Spleen (tissue), 11 donors: Measurements from ENCODE around the gene CXXC5. TPM values are rescaled to one million over a fixed set of nuclear protein-coding genes. Genes with fewer than 3 reads are reported as not detected.
"Not testable (repeated sequence)": the region's sequence is repeated elsewhere in the genome, so short reads cannot be mapped to it uniquely, and the experiment has no call there.

Source experiments
- DNase-seq: peaks from one replicate; pipeline ENCODE4 v3.0.0-alpha.2; 2020
- H3K27ac ChIP-seq, 8 donors: fragments of 200-600 bp; sonication (generic) in 7 of 8; 1 replicate in 4 of 8; 2 replicates in 4 of 8; pipeline versions ENCODE4 v1.5.0 to v1.8.0; 2016 to 2021; ENCODE audit warnings: inconsistent platforms in 4 of 8, mild to moderate bottlenecking in 4 of 8, moderate library complexity in 1 of 8
- H3K27me3 ChIP-seq, 7 donors: fragments of 200-600 bp; sonication (generic) in 6 of 7; replicated peaks in 1 of 7; 1 replicate in 4 of 7; 2 replicates in 3 of 7; pipeline versions ENCODE4 v1.5.0 to v1.8.0; 2016 to 2021; ENCODE audit warnings: inconsistent platforms in 3 of 7, mild to moderate bottlenecking in 1 of 7
- H3K36me3 ChIP-seq, 6 donors: fragments of 200-600 bp; sonication (generic) in 5 of 6; 1 replicate in 4 of 6; 2 replicates in 2 of 6; pipeline versions ENCODE4 v1.5.0 to v1.8.0; 2016 to 2021; ENCODE audit warnings: inconsistent platforms in 2 of 6
- H3K4me1 ChIP-seq, 6 donors: fragments of 200-600 bp; sonication (generic) in 5 of 6; 1 replicate in 3 of 6; 2 replicates in 3 of 6; pipeline versions ENCODE4 v1.5.0 to v1.8.0; 2016 to 2021; ENCODE audit warnings: inconsistent platforms in 3 of 6
- H3K4me3 ChIP-seq, 8 donors: fragments of 200-600 bp; sonication (generic) in 7 of 8; 1 replicate in 4 of 8; 2 replicates in 4 of 8; pipeline versions ENCODE4 v1.5.0 to v1.8.0; 2016 to 2021; ENCODE audit warnings: inconsistent platforms in 4 of 8, mild to moderate bottlenecking in 4 of 8, moderate library complexity in 2 of 8
- H3K9me3 ChIP-seq, 8 donors: fragments of 200-600 bp; sonication (generic) in 7 of 8; 1 replicate in 4 of 8; 2 replicates in 4 of 8; pipeline versions ENCODE4 v1.5.0 to v1.8.0; 2016 to 2021; ENCODE audit warnings: inconsistent platforms in 4 of 8
- CTCF ChIP-seq, 11 experiments: fragments of 200-600 bp in 7 of 11; fragments of 450-650 bp in 4 of 11; sonication (generic) in 4 of 11; IDR thresholded peaks in 8 of 11; conservative IDR thresholded peaks in 3 of 11; 1 replicate in 7 of 11; 2 replicates in 4 of 11; pipeline versions ENCODE4 v1.4.0 to v1.8.0; 2016 to 2021; ENCODE audit warnings: antibody characterized with exemption in 11 of 11, inconsistent platforms in 4 of 11, mild to moderate bottlenecking in 1 of 11
- POLR2A ChIP-seq, 3 donors: fragments of 450-650 bp; IDR thresholded peaks; one replicate each; pipeline ENCODE4 v1.5.1; 2017; ENCODE audit warnings: antibody characterized with exemption in 3 of 3, mild to moderate bottlenecking in 1 of 3
- POLR2AphosphoS5 ChIP-seq, 3 donors: sonication (generic); formaldehyde crosslinking; IDR thresholded peaks; one replicate each; pipeline ENCODE4 v1.5.1; 2017; ENCODE audit warnings: antibody characterized with exemption in 3 of 3
- WGBS, 5 donors: extraction: QIAGEN DNeasy Blood & Tissue Kit in 3 of 5; methylation state at CpG; one replicate each; pipeline versions ENCODE4 v1.1.5 to v1.1.7; 2013 to 2018; 5-methylcytosine and 5-hydroxymethylcytosine counted together
- intact Hi-C: fragments of 100-400 bp; cut with DNase I; formaldehyde crosslinking; loops from one replicate; pipeline ENCODE4 v1.15.0; 2023; ENCODE audit warnings: low total_unique reads
- polyA plus RNA-seq, 3 donors: library from polyadenylated mRNA; stranded (reverse); fragments of 200-250 nt; gene quantifications; one replicate each; pipeline ENCODE4 v1.2.1, GENCODE V29; 2013
- total RNA-seq, 7 donors: library from RNA; depleted of rRNA in 3 of 7; stranded (reverse); fragments of >200 nt in 3 of 7; fragmentation: NEBNext Ultra II Directional in 4 of 7; extraction: Animal tissue kit (Norgen Biotek cat#: 25700) in 4 of 7; gene quantifications; one replicate each; pipeline versions ENCODE4 v1.1.0 to v1.2.1, GENCODE V29; 2016 to 2021
- donor health status: healthy with polysubstance abuse.
- donor health status: DM: no; HTN: no; CAD: no; lungs with moderate emphysema.
- donor health status: DM: no; HTN: no; CAD: no.
- donor health status: Bipolar disorder and iron deficiency.
- donor health status: healthy.
- donor health status: DM: no; HTN: no; CAD: no.
- donor health status: DM: yes; HTN: yes; CAD: no.

Gene CXXC5
- total and polyA plus RNA-seq, 10 donors: 46.4 to 69.5 (median 62.0) TPM

GRCh38 chr5:139605887-139606286 is 42.3 kb upstream of the CXXC5 start:
- peaks cover 7 to 85% (median 34%) of the 10 kb centered on the region in 6 donors for H3K36me3 ChIP-seq
- H3K27me3 ChIP-seq: no peaks in the 10 kb centered on the region
- WGBS, 5 donors: 88 to 91% (median 89%) methylated on average over 8 of the region's 8 CpGs
- intact Hi-C loops: no loop called here
- no peak overlapping the region for H3K4me3 ChIP-seq
- H3K4me1 ChIP-seq: peaks cover 0 to 70% (median 26%) of the 10 kb centered on the region in 6 donors
- no peaks in the 10 kb centered on the region for H3K9me3 ChIP-seq
- TF ChIP-seq POLR2A (IDR thresholded peaks at IDR 0.05): no peak
- no peak for TF ChIP-seq POLR2AphosphoS5 (IDR thresholded peaks at IDR 0.05)
- TF ChIP-seq CTCF (IDR thresholded peaks at IDR 0.05 in 8 of 11, conservative IDR thresholded peaks at IDR 0.05 in 3 of 11): no peak
- no peak for DNase-seq
- peak overlapping the region in 1 of 8 donors; percentile 41 for H3K27ac ChIP-seq

- Histone ChIP-seq H3K36me3 (peaks cover 0 to 67% (median 26%) of the 10 kb centered on the region in 6 donors), H3K4me3 (no peak overlapping the region), H3K9me3 (no peaks in the 10 kb centered on the region), H3K27ac (peak overlapping the region in 2 of 8 donors; percentile 2 to 43), H3K4me1 (peaks cover 6 to 58% (median 30%) of the 10 kb centered on the region in 6 donors), H3K27me3 (no peaks in the 10 kb centered on the region)
- TF ChIP-seq CTCF (IDR thresholded peaks at IDR 0.05 in 8 of 11, conservative IDR thresholded peaks at IDR 0.05 in 3 of 11): no peak
- TF ChIP-seq POLR2AphosphoS5 (IDR thresholded peaks at IDR 0.05): no peak
- no peak for TF ChIP-seq POLR2A (IDR thresholded peaks at IDR 0.05)
- intact Hi-C loops: no loop called here
- DNase-seq: no peak
- WGBS, 5 donors: 79 to 88% (median 86%) methylated on average over 5 of the region's 5 CpGs
Observed at GRCh38 chr5:139611703-139612584, 36.2 kb upstream of the CXXC5 start.

GRCh38 chr5:139619861-139620260 is 28.3 kb upstream of the CXXC5 start:
- DNase-seq: no peak
- WGBS, 5 donors: 79 to 88% (median 86%) methylated on average over 5 of the region's 5 CpGs
- no peak overlapping the region for H3K4me3 ChIP-seq
- peaks cover 5 to 100% (median 85%) of the 10 kb centered on the region in 6 donors for H3K36me3 ChIP-seq
- no peak overlapping the region for H3K27ac ChIP-seq
- H3K4me1 ChIP-seq: no peaks in the 10 kb centered on the region
- H3K27me3 ChIP-seq: no peaks in the 10 kb centered on the region
- TF ChIP-seq CTCF (IDR thresholded peaks at IDR 0.05 in 8 of 11, conservative IDR thresholded peaks at IDR 0.05 in 3 of 11): no peak
- no peak for TF ChIP-seq POLR2A (IDR thresholded peaks at IDR 0.05)
- peak in 1 of 3 donors; percentile 5 for TF ChIP-seq POLR2AphosphoS5 (IDR thresholded peaks at IDR 0.05)
- no peaks in the 10 kb centered on the region for H3K9me3 ChIP-seq
- intact Hi-C loops: no loop called here

GRCh38 chr5:139625398-139625797 is 22.8 kb upstream of the CXXC5 start:
- H3K4me1 ChIP-seq, H3K9me3 ChIP-seq, DNase-seq, H3K27me3 ChIP-seq, H3K4me3 ChIP-seq, intact Hi-C loops, H3K27ac ChIP-seq: not testable (repeated sequence)
- H3K36me3 ChIP-seq: peaks cover 9 to 100% (median 75%) of the 10 kb centered on the region in 6 donors
- 91 to 100% (median 96%) methylated on average over 4 to 5 of the region's 5 CpGs for WGBS, 5 donors
